ENCODE measurements around the gene WDFY3.
A peak's percentile ranks its signal among the peaks of the same experiment; 100 is the strongest.

DNA sequence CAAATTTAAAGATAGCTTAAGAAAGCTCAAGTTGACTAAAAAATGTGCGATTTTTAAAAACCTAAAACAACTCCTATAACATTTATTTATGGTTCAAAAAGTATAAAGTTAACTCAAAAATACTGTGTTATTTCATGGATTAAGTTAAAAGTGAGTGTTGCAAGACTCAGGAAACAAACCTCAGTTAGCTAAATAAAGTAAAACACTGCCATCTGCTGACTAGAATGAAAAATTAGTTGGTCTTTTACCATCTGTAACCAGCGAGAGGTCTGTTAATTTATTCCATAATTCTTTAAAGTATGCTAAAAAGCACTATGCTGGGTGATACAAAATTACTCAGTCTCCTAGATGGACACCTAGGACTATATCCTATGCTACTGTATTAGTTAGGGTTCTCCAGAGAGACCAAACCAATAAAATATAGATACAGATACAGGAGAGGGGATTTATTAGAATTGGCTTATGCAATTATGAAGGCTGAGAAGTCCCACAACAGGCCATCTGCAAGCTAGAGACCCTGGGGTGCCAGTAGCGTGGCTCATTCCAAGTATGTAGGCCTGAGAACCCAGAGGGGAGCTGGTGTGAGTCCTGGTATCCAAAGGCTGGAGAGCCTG is 4.9 kb upstream of the WDFY3 start:
- TF ChIP-seq, protein P1, sequence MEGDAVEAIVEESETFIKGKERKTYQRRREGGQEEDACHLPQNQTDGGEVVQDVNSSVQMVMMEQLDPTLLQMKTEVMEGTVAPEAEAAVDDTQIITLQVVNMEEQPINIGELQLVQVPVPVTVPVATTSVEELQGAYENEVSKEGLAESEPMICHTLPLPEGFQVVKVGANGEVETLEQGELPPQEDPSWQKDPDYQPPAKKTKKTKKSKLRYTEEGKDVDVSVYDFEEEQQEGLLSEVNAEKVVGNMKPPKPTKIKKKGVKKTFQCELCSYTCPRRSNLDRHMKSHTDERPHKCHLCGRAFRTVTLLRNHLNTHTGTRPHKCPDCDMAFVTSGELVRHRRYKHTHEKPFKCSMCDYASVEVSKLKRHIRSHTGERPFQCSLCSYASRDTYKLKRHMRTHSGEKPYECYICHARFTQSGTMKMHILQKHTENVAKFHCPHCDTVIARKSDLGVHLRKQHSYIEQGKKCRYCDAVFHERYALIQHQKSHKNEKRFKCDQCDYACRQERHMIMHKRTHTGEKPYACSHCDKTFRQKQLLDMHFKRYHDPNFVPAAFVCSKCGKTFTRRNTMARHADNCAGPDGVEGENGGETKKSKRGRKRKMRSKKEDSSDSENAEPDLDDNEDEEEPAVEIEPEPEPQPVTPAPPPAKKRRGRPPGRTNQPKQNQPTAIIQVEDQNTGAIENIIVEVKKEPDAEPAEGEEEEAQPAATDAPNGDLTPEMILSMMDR (IDR thresholded peaks at IDR 0.05) = peak; percentile 60
- no peak for TF ChIP-seq EZH2 (IDR thresholded peaks at IDR 0.05; ENCODE audit: borderline replicate concordance, insufficient read depth, low read depth, low read length, poor library complexity, severe bottlenecking)

Data from B cell (primary cell).